Fibroblast of villous mesenchyme (primary cell): ENCODE data around the gene UNC5A. TPM values are rescaled to one million over a fixed set of nuclear protein-coding genes. Genes with fewer than 3 reads are reported as not detected.
A peak's percentile ranks its signal among the peaks of the same experiment; 100 is the strongest.

ENCODE experiments used
- DNase-seq: peaks from one replicate; pipeline ENCODE4 v3.0.0-alpha.2; 2010; ENCODE audit warnings: low read depth
- H3K4me3 ChIP-seq: 2 replicates; pipeline ENCODE4 v1.5.1; 2011; ENCODE audit warnings: low read depth, mild to moderate bottlenecking, low read length
- CTCF ChIP-seq: IDR thresholded peaks from 2 replicates; pipeline ENCODE4 v1.5.1; 2012; ENCODE audit warnings: low read depth, mild to moderate bottlenecking, low read length; ENCODE audit not compliant: insufficient read depth
- total RNA-seq: library from RNA; depleted of rRNA; stranded (reverse); fragments of >200 nt; gene quantifications from 2 replicates; pipeline ENCODE4 v1.2.3, GENCODE V29; 2012

Gene UNC5A
- total RNA-seq, 1 donor: not detected

- DNase-seq: no peak
- TF ChIP-seq CTCF: no peak
- no peak overlapping the region for H3K4me3 ChIP-seq
Measured at GRCh38 chr5:176902911-176903664, 92.7 kb downstream of the UNC5A start.

DNA sequence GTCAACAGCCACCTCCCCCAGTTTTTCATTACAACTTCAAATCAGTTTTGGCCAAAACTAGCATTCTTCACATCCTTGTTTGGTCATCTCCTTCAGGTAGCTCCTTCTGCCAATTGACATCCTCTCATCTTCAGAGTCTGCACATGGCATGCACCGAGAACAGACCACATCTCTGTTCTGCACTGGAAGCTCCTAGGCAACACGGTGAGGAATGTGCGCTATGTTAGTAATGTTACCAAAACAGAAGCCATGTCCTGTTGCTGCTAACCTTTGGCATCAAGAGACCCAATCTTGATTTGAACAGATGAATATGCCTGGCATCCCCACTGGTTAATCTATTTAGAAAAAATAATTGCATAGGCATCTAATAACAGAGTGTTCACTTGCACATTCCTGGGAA, 93.9 kb downstream of the UNC5A start:
- DNase-seq: no peak
- no peak overlapping the region for H3K4me3 ChIP-seq
- no peak for TF ChIP-seq CTCF

- no peak overlapping the region for H3K4me3 ChIP-seq
- no peak for TF ChIP-seq CTCF
- no peak for DNase-seq
Measured at GRCh38 chr5:176906126-176906525, 95.8 kb downstream of the UNC5A start.

- no peak for DNase-seq
- no peak overlapping the region for H3K4me3 ChIP-seq
- no peak for TF ChIP-seq CTCF
Measured at GRCh38 chr5:176906796-176907195, 96.4 kb downstream of the UNC5A start.

- TF ChIP-seq CTCF: no peak
- H3K4me3 ChIP-seq: no peak overlapping the region
- no peak for DNase-seq
Measured at GRCh38 chr5:176908675-176909368, 98.5 kb downstream of the UNC5A start.

GRCh38 chr5:176912115-176912514, 101.8 kb downstream of the UNC5A start:
- TF ChIP-seq CTCF: no peak
- no peak overlapping the region for H3K4me3 ChIP-seq
- DNase-seq: peak; percentile 91
